Globus pallidus (tissue), 1 donor: Measurements from ENCODE around the gene ANKRD13A.
A peak's percentile ranks its signal among the peaks of the same experiment; 100 is the strongest.

Source experiments
- DNase-seq: peaks from one replicate; pipeline ENCODE4 v3.0.0-alpha.2; 2015; ENCODE audit warnings: low spot score

The ANKRD13A gene

DNA sequence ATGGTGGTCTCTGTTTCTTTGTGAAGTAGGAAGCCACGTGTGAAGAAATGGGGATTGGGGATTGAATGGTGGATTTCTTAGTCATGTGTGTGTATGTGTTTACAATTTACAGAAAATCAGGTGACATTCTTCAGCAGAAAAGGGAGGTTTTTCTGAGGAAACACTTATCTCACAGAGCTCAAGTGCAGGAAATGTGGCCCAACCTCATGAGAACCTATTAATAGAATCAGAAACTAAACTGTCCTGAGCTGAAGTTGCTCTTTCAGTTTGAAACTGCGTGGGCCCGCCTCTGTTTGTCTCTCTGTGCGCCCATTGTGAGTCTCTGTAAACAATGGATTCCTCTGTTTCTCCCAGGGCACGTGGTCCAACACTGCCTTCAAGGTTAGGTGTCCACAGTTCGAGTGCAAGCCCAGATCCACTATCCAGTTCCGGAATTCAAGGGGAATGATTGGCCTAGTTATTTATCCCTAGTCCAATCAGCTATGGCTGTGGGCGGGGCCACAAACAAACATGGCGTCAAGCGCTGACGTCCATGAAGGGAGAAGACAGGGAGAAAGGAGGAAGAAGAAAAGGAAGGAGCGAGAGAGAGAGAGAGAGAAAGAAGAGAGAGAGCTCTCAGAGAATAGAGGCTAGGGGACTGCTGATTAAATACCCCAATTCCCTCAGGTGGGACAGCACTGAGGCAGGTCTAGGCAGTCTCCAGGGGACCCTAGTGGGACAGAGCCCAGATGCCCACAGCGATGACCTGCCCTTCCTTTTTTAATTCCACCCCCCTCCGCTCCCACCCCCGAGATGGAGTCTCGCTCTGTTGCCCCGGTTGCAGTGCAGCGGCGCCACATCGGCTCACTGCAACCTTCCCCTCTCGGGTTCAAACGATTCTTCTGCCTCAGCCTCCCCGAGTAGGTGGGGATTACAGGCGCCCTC, 80.5 kb downstream of the ANKRD13A start:
- peak; percentile 98 for DNase-seq

DNA sequence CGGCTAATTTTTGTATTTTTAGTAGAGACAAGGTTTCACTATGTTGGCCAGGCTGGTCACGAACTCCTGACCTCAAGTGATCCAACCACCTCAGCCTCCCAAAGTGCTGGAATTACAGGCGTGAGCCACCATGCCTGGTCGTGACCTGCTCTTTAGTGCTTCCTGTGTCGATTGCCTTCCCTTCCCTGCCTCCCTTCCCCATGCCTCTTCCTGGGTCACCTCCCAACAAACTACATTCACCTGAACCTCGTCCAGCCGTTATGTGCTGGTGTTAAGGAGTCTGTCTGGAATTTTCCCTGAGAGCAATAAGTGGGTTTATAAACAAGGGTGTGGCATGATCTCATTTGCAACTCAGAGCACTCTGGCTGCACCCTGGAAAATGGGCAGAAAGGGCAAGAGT, 81.2 kb downstream of the ANKRD13A start:
- no peak for DNase-seq

- no peak for DNase-seq
These were observed 85.2 kb downstream of the ANKRD13A start for GRCh38 chr12:110084314-110085015.

DNA sequence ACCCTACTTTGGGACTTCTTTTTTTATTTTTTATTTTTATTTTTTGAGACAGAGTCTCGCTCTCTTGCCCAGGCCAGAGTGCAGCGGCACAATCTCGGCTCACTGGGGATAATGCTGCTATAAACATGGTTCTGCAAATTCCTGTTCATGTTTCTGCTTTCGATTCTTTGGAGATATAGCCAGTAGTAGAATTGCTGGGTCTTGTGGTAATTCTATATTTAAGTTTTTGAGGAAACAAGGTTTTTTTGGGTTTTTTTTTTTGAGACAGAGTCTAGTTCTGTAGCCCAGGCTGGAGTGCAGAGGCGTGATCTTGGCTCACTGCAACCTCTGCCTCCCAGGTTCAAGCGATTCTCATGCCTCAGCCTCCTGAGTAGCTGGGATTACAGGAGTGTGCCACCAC, 89.0 kb downstream of the ANKRD13A start:
- peak; percentile 48 for DNase-seq

- peak; percentile 55 for DNase-seq
These were observed 89.7 kb downstream of the ANKRD13A start for GRCh38 chr12:110088936-110089335.
